Smooth muscle cell (in vitro differentiated cells): ENCODE results near the gene LARGE1. TPM values are rescaled to one million over a fixed set of nuclear protein-coding genes. Genes with fewer than 3 reads are reported as not detected.

Source experiments
- DNase-seq: peaks from one replicate; lab custom pipeline; 2025; ENCODE audit not compliant: unreplicated experiment; lab: John Stamatoyannopoulos, UW
- H2AFZ ChIP-seq: fragments of 200-600 bp; sonication (generic); 2 replicates; pipeline ENCODE4 v1.6.0; 2016; ENCODE audit warnings: antibody characterized with exemption, low read depth, mild to moderate bottlenecking
- H3F3A ChIP-seq: fragments of 200-600 bp; sonication (generic); 2 replicates; pipeline ENCODE4 v1.6.0; 2017; ENCODE audit warnings: antibody characterized with exemption, low read depth
- H3K27ac ChIP-seq: fragments of 200-600 bp; sonication (generic); 2 replicates; pipeline ENCODE4 v1.5.1; 2016; ENCODE audit warnings: low read depth, mild to moderate bottlenecking
- H3K27me3 ChIP-seq: fragments of 200-600 bp; sonication (generic); 2 replicates; pipeline ENCODE4 v1.6.1; 2016; ENCODE audit warnings: low read depth, mild to moderate bottlenecking
- H3K36me3 ChIP-seq: fragments of 200-600 bp; sonication (generic); 2 replicates; pipeline ENCODE4 v1.5.1; 2016; ENCODE audit warnings: low read depth
- H3K4me1 ChIP-seq: fragments of 200-600 bp; sonication (generic); 2 replicates; pipeline ENCODE4 v1.5.1; 2016; ENCODE audit warnings: low read depth
- H3K4me2 ChIP-seq: fragments of 200-600 bp; sonication (generic); 2 replicates; pipeline ENCODE4 v1.6.0; 2016; ENCODE audit warnings: mild to moderate bottlenecking
- H3K4me3 ChIP-seq: fragments of 200-600 bp; sonication (generic); 2 replicates; pipeline ENCODE4 v1.5.1; 2016; ENCODE audit warnings: mild to moderate bottlenecking
- H3K79me2 ChIP-seq: fragments of 200-600 bp; sonication (generic); 2 replicates; pipeline ENCODE4 v1.6.0; 2016; ENCODE audit warnings: low read depth, mild to moderate bottlenecking
- H3K9ac ChIP-seq: fragments of 200-600 bp; sonication (generic); 2 replicates; pipeline ENCODE4 v1.6.0; 2016; ENCODE audit warnings: low read depth
- H3K9me3 ChIP-seq: fragments of 200-600 bp; sonication (generic); replicated peaks from 2 replicates; pipeline ENCODE4 v1.5.1; 2016; ENCODE audit warnings: low read depth
- H4K20me1 ChIP-seq: fragments of 200-600 bp; sonication (generic); 2 replicates; pipeline ENCODE4 v1.6.0; 2016; ENCODE audit warnings: low read depth
- WGBS: methylation state at CpG from one replicate; pipeline ENCODE4 v1.1.7; 2016; ENCODE audit warnings: low lambda C conversion rate; 5-methylcytosine and 5-hydroxymethylcytosine counted together
- polyA plus RNA-seq: library from polyadenylated mRNA; unstranded; fragments of >200 nt; fragmentation: Nextera tagmentation; extraction: Ambion mirVana; gene quantifications from 2 replicates; pipeline ENCODE4 v1.2.1, GENCODE V29; 2016
- total RNA-seq: library from RNA; depleted of rRNA; stranded (reverse); fragments of >200 nt; gene quantifications from 2 replicates; pipeline ENCODE4 v1.2.3, GENCODE V29; 2014
- TF ChIP-seq, protein P1 (sequence below): fragments of 200-600 bp; sonication (generic); IDR thresholded peaks from 2 replicates; pipeline ENCODE4 v1.5.1; 2017; ENCODE audit warnings: borderline replicate concordance, mild to moderate bottlenecking, antibody characterized with exemption; ENCODE audit not compliant: insufficient read depth, poor library complexity, severe bottlenecking

The LARGE1 gene
- total and polyA plus RNA-seq, 2 experiments from 2014 or later, result 11.9 to 18.0 TPM

DNA sequence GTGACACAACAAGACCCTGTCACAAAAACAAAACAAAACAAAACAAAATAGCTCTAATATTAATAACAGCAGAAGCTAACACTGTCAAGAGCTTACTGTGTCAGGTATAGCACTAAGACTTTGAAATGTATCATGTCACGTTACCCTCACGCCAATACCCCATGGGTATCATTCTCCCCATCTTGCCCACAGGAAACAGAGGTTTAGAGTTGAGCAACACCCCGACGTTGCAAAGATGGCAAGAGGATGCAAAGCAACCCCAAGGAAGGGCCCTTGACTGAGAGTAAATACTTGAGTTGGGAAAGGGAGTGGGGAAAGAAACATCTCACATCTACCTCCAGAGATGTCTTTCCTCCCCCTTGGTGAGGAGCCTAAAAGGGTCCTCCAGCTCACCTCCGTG is 366.8 kb downstream of the LARGE1 start:
- TF ChIP-seq, protein P1, sequence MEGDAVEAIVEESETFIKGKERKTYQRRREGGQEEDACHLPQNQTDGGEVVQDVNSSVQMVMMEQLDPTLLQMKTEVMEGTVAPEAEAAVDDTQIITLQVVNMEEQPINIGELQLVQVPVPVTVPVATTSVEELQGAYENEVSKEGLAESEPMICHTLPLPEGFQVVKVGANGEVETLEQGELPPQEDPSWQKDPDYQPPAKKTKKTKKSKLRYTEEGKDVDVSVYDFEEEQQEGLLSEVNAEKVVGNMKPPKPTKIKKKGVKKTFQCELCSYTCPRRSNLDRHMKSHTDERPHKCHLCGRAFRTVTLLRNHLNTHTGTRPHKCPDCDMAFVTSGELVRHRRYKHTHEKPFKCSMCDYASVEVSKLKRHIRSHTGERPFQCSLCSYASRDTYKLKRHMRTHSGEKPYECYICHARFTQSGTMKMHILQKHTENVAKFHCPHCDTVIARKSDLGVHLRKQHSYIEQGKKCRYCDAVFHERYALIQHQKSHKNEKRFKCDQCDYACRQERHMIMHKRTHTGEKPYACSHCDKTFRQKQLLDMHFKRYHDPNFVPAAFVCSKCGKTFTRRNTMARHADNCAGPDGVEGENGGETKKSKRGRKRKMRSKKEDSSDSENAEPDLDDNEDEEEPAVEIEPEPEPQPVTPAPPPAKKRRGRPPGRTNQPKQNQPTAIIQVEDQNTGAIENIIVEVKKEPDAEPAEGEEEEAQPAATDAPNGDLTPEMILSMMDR, result no peak
- Histone ChIP-seq H3K4me1 (no peaks in the 10 kb centered on the region), H2AFZ (no peak overlapping the region), H3K36me3 (no peaks in the 10 kb centered on the region), H3K9ac (no peak overlapping the region), H3K27ac (no peak overlapping the region), H3K79me2 (no peaks in the 10 kb centered on the region), H3K4me3 (no peak overlapping the region), H3K4me2 (no peak overlapping the region), H4K20me1 (no peaks in the 10 kb centered on the region), H3K27me3 (no peaks in the 10 kb centered on the region), H3F3A (no peaks in the 10 kb centered on the region), H3K9me3 (no peaks in the 10 kb centered on the region)
- WGBS, result 96% methylated on average over 5 of the region's 5 CpGs
- DNase-seq, result no peak

DNA sequence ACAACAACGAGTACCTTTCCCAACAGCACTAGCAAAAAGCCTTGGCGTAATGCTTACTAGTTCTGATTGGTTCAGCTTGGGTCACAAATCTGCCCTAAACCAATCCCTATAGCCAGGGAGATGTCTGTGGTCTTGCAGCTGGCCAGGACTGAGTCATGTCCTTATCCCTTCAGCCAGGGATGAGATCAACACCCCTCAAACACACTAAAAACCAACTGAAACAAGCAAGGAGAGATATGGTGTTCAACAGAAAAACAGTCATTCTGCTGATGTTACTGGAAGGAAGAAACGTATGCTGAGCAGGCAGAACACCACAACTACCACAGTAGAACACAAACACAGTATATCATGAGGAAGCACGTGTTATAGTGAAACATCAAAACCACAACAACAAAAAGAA is 375.6 kb downstream of the LARGE1 start:
- Histone ChIP-seq H4K20me1 (no peaks in the 10 kb centered on the region), H3K36me3 (no peaks in the 10 kb centered on the region), H2AFZ (no peak overlapping the region), H3K4me2 (no peak overlapping the region), H3K4me3 (no peak overlapping the region), H3K79me2 (no peaks in the 10 kb centered on the region), H3K4me1 (no peaks in the 10 kb centered on the region), H3K9me3 (no peaks in the 10 kb centered on the region), H3F3A (no peaks in the 10 kb centered on the region), H3K9ac (no peak overlapping the region), H3K27ac (no peak overlapping the region), H3K27me3 (no peaks in the 10 kb centered on the region)
- WGBS, result 51% methylated on average over 4 of the region's 4 CpGs
- TF ChIP-seq, protein P1, result no peak
- no peak for DNase-seq

DNA sequence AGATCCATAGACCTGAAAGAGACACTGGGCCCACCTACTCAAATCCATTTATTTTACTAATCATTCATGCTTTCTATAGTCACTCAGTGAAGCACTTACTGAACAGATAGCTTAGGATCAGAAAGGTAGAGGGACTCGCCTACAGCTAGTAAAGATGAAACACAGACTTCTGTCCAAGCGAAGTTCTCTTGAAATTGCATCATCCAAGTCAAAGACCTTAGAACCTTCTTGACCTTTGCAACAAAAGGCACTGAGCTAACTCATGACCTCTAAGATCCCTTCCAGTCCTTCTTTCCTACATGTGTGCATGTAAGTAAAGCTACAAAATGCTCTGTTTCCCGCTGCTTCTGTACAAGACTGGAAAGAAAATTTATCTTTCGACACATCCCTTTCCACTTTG is 377.6 kb downstream of the LARGE1 start:
- H3K4me1 ChIP-seq, result no peaks in the 10 kb centered on the region
- no peaks in the 10 kb centered on the region for H3K79me2 ChIP-seq
- H3K27ac ChIP-seq, result no peak overlapping the region
- no peak overlapping the region for H3K9ac ChIP-seq
- no peak overlapping the region for H3K4me3 ChIP-seq
- no peaks in the 10 kb centered on the region for H3K36me3 ChIP-seq
- 91% methylated on average over 4 of the region's 4 CpGs for WGBS
- H3K4me2 ChIP-seq, result no peak overlapping the region
- H3K9me3 ChIP-seq, result no peaks in the 10 kb centered on the region
- H2AFZ ChIP-seq, result no peak overlapping the region
- DNase-seq, result no peak
- H4K20me1 ChIP-seq, result no peaks in the 10 kb centered on the region
- H3K27me3 ChIP-seq, result no peaks in the 10 kb centered on the region
- no peaks in the 10 kb centered on the region for H3F3A ChIP-seq
- TF ChIP-seq, protein P1, result no peak

DNA sequence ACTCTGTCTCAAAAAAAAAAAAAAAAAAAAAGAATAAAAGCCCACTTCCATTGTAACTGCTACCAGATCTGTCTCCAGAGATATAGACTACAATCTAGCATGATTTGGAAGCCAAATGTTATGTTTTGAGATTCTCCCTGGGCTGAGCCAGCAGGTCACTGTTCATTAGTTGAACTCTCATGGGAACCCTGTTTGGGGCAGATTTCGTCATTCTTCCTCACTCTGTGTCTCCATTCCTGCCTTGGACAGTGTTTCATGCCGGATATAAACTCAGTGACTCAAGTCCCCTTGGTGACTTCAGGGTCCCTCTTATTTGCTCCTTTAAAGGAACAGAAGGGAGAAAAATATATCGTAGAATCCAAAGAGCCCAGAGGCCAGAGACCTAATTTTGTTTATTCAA is 378.1 kb downstream of the LARGE1 start:
- Histone ChIP-seq H2AFZ (no peak overlapping the region), H3K4me1 (no peaks in the 10 kb centered on the region), H3K36me3 (no peaks in the 10 kb centered on the region), H4K20me1 (no peaks in the 10 kb centered on the region), H3K27ac (no peak overlapping the region), H3K79me2 (no peaks in the 10 kb centered on the region), H3K27me3 (no peaks in the 10 kb centered on the region), H3F3A (no peaks in the 10 kb centered on the region), H3K9ac (no peak overlapping the region), H3K9me3 (no peaks in the 10 kb centered on the region), H3K4me3 (no peak overlapping the region), H3K4me2 (no peak overlapping the region)
- no peak for DNase-seq
- TF ChIP-seq, protein P1, result no peak
- 86% methylated on average over 3 of the region's 3 CpGs for WGBS
